Mucosa of stomach (tissue), 1 donor: ENCODE measurements around the gene VTCN1.

Experiments
- H3K27me3 ChIP-seq: one replicate; pipeline ENCODE4 v1.7.0; 2013; ENCODE audit warnings: mild to moderate bottlenecking, low read length; ENCODE audit not compliant: control insufficient read depth, insufficient read depth
- H3K36me3 ChIP-seq: one replicate; pipeline ENCODE4 v1.7.0; 2013; ENCODE audit warnings: low read length; ENCODE audit not compliant: control insufficient read depth, insufficient read depth
- H3K4me1 ChIP-seq: one replicate; pipeline ENCODE4 v1.7.0; 2013; ENCODE audit warnings: mild to moderate bottlenecking, low read length; ENCODE audit not compliant: control insufficient read depth, insufficient read depth
- H3K4me3 ChIP-seq: one replicate; pipeline ENCODE4 v1.7.0; 2013; ENCODE audit warnings: low read length
- H3K9ac ChIP-seq: one replicate; pipeline ENCODE4 v1.7.0; 2013; ENCODE audit warnings: mild to moderate bottlenecking, low read length, moderate library complexity
- H3K9me3 ChIP-seq: one replicate; pipeline ENCODE4 v1.7.0; 2013; ENCODE audit warnings: mild to moderate bottlenecking, low read length, moderate library complexity; ENCODE audit not compliant: control insufficient read depth
- donor health status: Pancreatic carcinoma.

Gene VTCN1

DNA sequence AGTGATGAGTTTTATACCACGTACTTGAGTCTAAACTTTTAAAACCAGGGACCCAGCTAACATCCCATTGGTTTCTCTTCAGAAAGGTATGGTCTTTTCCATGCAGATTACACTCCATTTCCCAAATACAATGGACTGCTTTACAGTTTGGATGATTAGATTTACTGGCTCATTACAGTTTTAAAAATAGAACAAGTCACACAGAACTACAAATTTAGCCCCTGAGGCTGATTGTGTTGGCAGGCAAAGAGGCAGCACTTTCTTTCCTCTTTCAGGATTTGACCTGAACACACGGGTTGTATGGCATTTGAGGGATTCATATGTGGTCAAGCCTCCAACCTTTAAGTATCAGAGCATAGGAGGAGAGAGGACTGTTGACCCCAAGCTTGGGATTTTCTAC lies 21.8 kb upstream of the VTCN1 start:
- Histone ChIP-seq H3K9me3 (no peaks in the 10 kb centered on the region), H3K4me1 (peaks cover 25% of the 10 kb centered on the region), H3K4me3 (no peak overlapping the region), H3K9ac (no peak overlapping the region), H3K36me3 (no peaks in the 10 kb centered on the region), H3K27me3 (no peaks in the 10 kb centered on the region)

DNA sequence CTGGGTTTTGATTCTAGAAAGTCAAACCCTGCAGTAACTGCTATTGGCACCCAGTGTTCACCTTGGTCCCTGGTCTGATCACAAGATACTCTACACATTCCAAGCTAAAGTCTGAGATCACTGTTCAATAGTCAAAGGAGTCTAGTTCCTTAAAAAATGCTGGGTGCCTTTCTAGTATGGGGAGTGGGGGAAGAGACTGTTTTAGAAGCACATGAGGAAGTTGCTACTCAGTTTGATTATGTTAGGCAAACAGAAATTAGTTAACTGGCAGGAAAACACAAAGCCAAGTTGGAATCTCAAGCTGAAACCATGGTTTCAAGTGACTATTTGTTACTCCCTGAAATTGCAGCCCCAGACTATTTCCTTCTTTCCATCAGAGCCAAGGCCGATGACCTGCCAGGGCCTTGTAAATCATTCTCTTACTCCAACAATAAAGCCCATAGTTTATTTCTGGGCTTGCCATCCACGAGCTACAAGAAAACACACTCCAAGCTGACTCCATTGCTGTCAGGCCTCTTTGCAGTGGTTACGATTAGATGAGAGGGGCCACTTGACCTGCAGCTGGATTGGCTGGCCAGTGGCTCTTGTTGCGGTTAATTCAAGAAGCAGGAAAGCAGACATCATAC lies 21.1 kb upstream of the VTCN1 start:
- Histone ChIP-seq H3K27me3 (no peaks in the 10 kb centered on the region), H3K9me3 (no peaks in the 10 kb centered on the region), H3K4me3 (no peak overlapping the region), H3K36me3 (no peaks in the 10 kb centered on the region), H3K4me1 (peaks cover 20% of the 10 kb centered on the region), H3K9ac (no peak overlapping the region)

DNA sequence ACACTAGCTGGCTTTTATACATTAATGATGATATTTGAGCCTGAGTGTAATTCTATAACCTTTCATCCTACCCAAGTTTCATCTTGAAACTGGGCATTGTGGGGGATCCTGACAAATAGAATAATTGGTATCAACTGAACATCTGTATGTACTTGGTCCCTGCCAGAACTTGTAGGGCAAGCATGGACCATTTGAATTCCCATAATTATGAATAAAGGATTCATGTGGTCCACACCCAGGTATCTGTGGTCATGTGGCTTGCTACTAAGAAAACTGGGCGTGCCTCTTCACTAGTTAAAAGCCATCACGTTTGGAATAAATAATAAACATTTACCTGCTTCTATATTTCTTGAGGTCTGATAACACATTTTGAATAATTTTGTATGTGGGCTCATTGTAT lies 20.6 kb upstream of the VTCN1 start:
- no peak overlapping the region for H3K9ac ChIP-seq
- no peaks in the 10 kb centered on the region for H3K9me3 ChIP-seq
- H3K4me3 ChIP-seq, result no peak overlapping the region
- no peaks in the 10 kb centered on the region for H3K27me3 ChIP-seq
- H3K36me3 ChIP-seq, result no peaks in the 10 kb centered on the region
- peaks cover 20% of the 10 kb centered on the region for H3K4me1 ChIP-seq

DNA sequence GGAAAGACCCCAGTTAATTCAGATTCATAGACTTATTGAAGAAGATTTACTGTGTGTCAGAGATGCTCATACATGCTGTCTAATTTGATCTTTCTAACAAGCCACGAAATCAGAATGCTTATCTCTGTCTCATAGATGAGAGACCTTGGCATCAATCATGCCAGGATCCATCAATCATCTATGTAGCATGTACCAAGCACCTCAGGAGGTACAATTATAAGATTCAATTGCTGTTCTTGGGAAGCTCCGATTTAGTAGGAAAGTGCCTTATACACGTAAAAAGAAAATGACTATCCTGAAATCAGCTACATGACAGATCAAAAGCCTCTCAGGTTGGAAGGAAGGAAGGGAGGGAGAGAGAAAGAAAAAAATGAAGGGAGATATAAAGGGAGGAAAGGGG lies 18.5 kb upstream of the VTCN1 start:
- Histone ChIP-seq H3K4me1 (peaks cover 20% of the 10 kb centered on the region), H3K36me3 (no peaks in the 10 kb centered on the region), H3K9ac (no peak overlapping the region), H3K27me3 (no peaks in the 10 kb centered on the region), H3K4me3 (no peak overlapping the region), H3K9me3 (no peaks in the 10 kb centered on the region)

DNA sequence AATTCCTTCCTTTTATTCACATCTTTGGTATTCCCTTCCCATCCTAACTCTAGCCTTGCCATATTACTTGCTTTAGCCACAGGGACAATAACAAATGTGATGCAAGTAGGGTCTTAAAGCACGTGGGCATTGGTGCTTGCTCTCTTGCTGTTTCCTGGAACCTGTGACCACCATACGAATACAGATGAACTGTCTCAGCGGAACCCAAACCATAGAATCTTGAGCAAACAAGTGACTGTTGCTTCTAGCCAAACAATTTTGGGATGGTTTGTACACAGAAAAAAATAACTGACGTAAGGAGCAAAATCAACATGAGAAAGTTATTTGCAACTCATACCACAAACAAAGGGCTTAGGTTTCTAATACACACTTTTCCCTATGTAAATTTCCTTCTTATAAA lies 15.2 kb upstream of the VTCN1 start:
- H3K4me3 ChIP-seq, result no peak overlapping the region
- no peaks in the 10 kb centered on the region for H3K9me3 ChIP-seq
- no peaks in the 10 kb centered on the region for H3K36me3 ChIP-seq
- H3K27me3 ChIP-seq, result no peaks in the 10 kb centered on the region
- H3K9ac ChIP-seq, result no peak overlapping the region
- no peaks in the 10 kb centered on the region for H3K4me1 ChIP-seq

DNA sequence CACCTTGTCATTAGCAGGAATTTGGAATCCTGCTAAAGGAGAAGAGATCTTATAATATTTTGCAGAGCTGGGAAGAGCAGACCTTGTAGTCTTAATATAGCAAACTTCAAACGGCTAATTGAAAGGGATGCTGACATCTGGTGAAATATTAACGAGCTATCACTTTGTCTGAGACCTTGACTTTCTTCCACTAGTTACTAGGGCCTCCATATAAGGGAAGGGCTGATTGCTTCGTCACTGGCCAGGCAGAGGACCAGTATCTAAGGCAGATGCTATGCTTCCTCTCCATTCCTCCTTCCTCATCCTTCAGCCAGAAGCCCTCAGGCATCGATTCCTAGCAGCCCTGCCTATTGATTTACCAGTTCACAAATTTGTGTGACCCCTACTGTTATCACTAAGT lies 6.0 kb upstream of the VTCN1 start:
- H3K9me3 ChIP-seq, result no peaks in the 10 kb centered on the region
- no peak overlapping the region for H3K4me3 ChIP-seq
- H3K36me3 ChIP-seq, result no peaks in the 10 kb centered on the region
- H3K4me1 ChIP-seq, result no peaks in the 10 kb centered on the region
- H3K27me3 ChIP-seq, result no peaks in the 10 kb centered on the region
- H3K9ac ChIP-seq, result no peak overlapping the region

DNA sequence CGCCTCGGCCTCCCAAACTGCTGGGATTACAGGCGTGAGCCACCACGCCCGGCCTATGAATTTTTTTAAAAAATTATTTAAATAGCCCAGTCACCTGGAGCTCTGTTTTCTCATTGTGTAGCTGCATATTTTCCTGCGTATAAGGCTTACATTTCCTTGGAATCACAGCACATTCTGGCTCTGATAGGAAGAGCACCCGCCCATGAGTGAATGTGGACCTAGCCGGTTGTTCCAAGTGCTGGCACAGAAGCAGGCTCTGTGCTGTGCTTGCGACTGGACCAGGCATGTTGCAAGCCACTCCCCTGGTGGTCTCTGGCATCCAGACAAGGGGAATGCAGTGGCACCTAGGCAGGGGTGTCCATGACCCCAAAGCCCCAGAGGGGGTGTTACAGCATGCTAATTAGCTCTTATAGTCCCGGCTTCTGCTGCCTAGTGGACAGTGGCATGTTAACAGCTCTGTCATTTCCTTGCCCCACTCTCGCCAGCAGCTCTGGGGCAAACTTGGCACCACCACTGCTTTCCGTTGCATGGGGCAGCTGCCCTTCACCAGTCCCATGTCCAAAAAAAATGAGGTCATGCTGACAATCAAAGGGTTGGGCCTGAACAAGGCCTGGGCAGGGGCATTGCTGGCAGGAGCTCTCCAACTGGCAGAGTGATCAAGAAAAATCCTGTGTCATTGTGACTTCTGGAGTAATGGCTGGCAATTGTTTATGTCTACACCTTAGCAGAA lies 5.2 kb upstream of the VTCN1 start:
- no peaks in the 10 kb centered on the region for H3K9me3 ChIP-seq
- H3K27me3 ChIP-seq, result no peaks in the 10 kb centered on the region
- peaks cover 6% of the 10 kb centered on the region for H3K4me1 ChIP-seq
- no peak overlapping the region for H3K9ac ChIP-seq
- no peaks in the 10 kb centered on the region for H3K36me3 ChIP-seq
- H3K4me3 ChIP-seq, result no peak overlapping the region

DNA sequence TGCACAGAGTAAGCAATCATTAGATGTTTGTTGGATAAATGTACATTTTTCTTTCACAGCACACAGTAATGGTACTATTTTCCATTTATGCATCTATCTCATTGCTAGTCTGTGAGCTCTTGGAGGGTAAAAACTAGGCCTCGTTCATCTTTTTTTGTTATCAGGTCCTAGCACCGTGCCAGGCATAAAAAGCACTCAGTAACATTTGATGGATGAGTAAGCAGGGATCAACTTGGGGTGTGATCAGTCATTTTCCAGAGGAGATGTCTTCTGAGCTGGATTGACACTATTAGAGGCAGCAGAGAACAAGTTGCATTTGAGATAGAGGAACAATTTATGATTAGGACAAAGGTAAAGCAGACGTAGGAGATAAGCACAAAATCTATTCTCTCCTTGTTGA lies 4.3 kb upstream of the VTCN1 start:
- Histone ChIP-seq H3K9ac (no peak overlapping the region), H3K36me3 (no peaks in the 10 kb centered on the region), H3K27me3 (no peaks in the 10 kb centered on the region), H3K4me3 (no peak overlapping the region), H3K9me3 (no peaks in the 10 kb centered on the region), H3K4me1 (peaks cover 14% of the 10 kb centered on the region)

DNA sequence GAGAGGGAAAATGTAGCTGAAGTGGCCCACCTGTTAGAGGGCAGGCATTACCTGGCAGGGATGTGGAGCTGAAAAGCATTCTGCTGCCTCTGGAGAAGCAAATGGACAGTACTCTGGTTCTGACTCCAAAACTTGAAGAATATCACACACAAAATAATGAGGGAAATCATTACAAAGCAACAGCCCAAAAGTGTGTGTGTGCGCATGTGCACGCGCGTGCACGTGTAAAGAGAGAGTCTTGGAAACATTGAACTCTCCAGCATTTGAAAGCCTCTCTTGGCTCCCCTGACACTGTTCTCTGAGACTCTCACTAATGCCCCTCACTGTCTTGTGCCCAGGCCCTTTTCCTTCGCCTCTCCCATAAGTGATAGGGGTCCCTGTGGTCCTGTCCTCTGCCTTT lies 2.3 kb upstream of the VTCN1 start:
- Histone ChIP-seq H3K9me3 (no peaks in the 10 kb centered on the region), H3K4me1 (peaks cover 27% of the 10 kb centered on the region)

DNA sequence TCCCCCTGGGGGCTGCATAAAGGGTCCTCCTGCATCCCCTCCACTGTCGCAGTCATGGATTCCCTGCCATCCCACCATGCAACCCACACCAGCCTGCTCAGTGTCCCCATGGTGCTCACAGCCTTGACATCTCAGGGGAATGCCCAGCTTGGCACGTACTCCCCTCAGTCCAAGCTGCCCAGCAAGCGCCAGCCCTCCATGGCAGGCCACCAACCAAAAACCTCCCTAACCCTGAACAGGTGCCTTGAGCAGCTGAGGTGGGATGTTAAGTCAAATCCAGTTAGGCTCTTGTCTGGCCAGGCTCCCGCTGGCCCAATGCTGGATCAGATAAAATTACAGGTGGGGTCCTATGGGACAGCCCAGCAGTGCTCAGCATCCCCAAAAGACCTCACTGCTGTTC lies 341 bp downstream of the VTCN1 start:
- peaks cover 27% of the 10 kb centered on the region for H3K4me1 ChIP-seq
- H3K36me3 ChIP-seq, result no peaks in the 10 kb centered on the region
- peak overlapping the region; percentile 30 for H3K9ac ChIP-seq
- peaks cover 6% of the 10 kb centered on the region for H3K27me3 ChIP-seq
- H3K9me3 ChIP-seq, result no peaks in the 10 kb centered on the region
- H3K4me3 ChIP-seq, result no peak overlapping the region

More for the DNA sequence above, 2.3 kb upstream of the VTCN1 start:
- no peak overlapping the region for H3K4me3 ChIP-seq
- no peaks in the 10 kb centered on the region for H3K36me3 ChIP-seq
- peaks cover 6% of the 10 kb centered on the region for H3K27me3 ChIP-seq
- H3K9ac ChIP-seq, result no peak overlapping the region

DNA sequence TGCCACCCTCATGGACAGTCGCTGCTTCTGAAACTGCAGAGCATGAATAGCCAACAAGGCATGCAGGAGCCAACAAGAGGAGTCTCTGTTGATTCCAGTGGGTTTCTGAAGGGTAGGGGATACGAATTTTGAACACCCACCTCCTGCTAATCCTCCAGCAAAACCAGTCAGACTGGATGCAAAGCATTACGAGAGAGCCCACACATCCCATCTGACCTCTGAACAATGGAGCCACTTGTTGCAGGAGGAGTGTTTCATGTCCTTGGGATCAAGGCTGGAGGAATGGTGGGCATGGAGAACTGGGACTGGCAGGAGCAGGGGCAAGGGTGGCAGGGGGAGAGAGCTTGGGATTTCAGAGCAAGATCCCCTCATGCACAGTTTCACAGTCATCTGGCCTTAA lies 1.6 kb downstream of the VTCN1 start:
- Histone ChIP-seq H3K27me3 (peaks cover 6% of the 10 kb centered on the region), H3K4me3 (no peak overlapping the region), H3K9ac (no peak overlapping the region), H3K36me3 (no peaks in the 10 kb centered on the region), H3K9me3 (no peaks in the 10 kb centered on the region), H3K4me1 (peaks cover 27% of the 10 kb centered on the region)

DNA sequence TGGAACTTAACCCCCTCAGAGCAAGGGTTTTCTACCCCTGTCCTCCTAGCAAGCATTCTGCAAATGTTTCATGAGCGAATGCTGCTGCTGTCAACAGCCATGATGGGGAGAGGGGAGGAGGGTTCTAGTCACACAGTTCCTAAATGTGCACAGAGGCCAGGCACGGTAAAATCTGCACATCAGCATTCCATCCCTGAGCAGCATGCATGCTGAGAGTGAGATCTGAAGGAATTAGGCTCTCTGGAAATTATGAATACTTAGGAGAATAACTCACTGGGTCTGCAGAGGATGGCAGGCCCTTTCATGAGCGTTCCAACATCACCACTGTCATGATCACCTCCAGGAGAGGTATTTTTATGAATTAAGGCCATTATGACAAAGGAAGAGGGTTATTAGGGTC lies 2.1 kb downstream of the VTCN1 start:
- H3K4me1 ChIP-seq, result peaks cover 27% of the 10 kb centered on the region
- H3K9ac ChIP-seq, result no peak overlapping the region
- no peaks in the 10 kb centered on the region for H3K9me3 ChIP-seq
- H3K27me3 ChIP-seq, result peaks cover 6% of the 10 kb centered on the region
- H3K4me3 ChIP-seq, result no peak overlapping the region
- no peaks in the 10 kb centered on the region for H3K36me3 ChIP-seq
